ENCODE results near the gene KLHL36.

The KLHL36 gene

GRCh38 chr16:84609563-84610177 is 38.6 kb upstream of the KLHL36 start:
- TF ChIP-seq CTCF (IDR thresholded peaks at IDR 0.05; ENCODE audit: borderline replicate concordance, control extremely low read depth, extremely low read depth, insufficient read depth, missing control alignments): no peak
- in situ Hi-C loops (cut with MboI; ENCODE audit: low sequenced_read_pairs, unreplicated experiment): loop anchor here (25.0 kb wide), 1 partner anchor 322 kb away; the partner anchor contains the start of gene WFDC1
- DNase-seq (ENCODE audit: low spot score): no peak

- in situ Hi-C loops (cut with MboI; ENCODE audit: low sequenced_read_pairs, unreplicated experiment): loop anchor here (25.0 kb wide), 1 partner anchor 323 kb away; the partner anchor contains the start of gene WFDC1
Observed at GRCh38 chr16:84610376-84610775, 37.9 kb upstream of the KLHL36 start.

GRCh38 chr16:84611041-84611440 is 37.3 kb upstream of the KLHL36 start:
- in situ Hi-C loops (cut with MboI; ENCODE audit: low sequenced_read_pairs, unreplicated experiment): loop anchor here (25.0 kb wide), 1 partner anchor 324 kb away; the partner anchor contains the start of gene WFDC1
- no peak for TF ChIP-seq CTCF (IDR thresholded peaks at IDR 0.05; ENCODE audit: borderline replicate concordance, control extremely low read depth, extremely low read depth, insufficient read depth, missing control alignments)
- no peak for DNase-seq (ENCODE audit: low spot score)

More at GRCh38 chr16:84610376-84610775, 37.9 kb upstream of the KLHL36 start:
- no peak for TF ChIP-seq CTCF (IDR thresholded peaks at IDR 0.05; ENCODE audit: borderline replicate concordance, control extremely low read depth, extremely low read depth, insufficient read depth, missing control alignments)
- DNase-seq (ENCODE audit: low spot score): no peak

- in situ Hi-C loops (cut with MboI; ENCODE audit: low sequenced_read_pairs, unreplicated experiment): loop anchor here (25.0 kb wide), 1 partner anchor 325 kb away; the partner anchor contains the start of gene WFDC1
Observed at GRCh38 chr16:84612686-84613085, 35.6 kb upstream of the KLHL36 start.

GRCh38 chr16:84613408-84614072 is 34.8 kb upstream of the KLHL36 start:
- in situ Hi-C loops (cut with MboI; ENCODE audit: low sequenced_read_pairs, unreplicated experiment): loop anchor here (25.0 kb wide), 1 partner anchor 326 kb away; the partner anchor contains the start of gene WFDC1
- TF ChIP-seq CTCF (IDR thresholded peaks at IDR 0.05; ENCODE audit: borderline replicate concordance, control extremely low read depth, extremely low read depth, insufficient read depth, missing control alignments): no peak
- DNase-seq (ENCODE audit: low spot score): no peak

More at GRCh38 chr16:84612686-84613085, 35.6 kb upstream of the KLHL36 start:
- no peak for DNase-seq (ENCODE audit: low spot score)
- no peak for TF ChIP-seq CTCF (IDR thresholded peaks at IDR 0.05; ENCODE audit: borderline replicate concordance, control extremely low read depth, extremely low read depth, insufficient read depth, missing control alignments)

- in situ Hi-C loops (cut with MboI; ENCODE audit: low sequenced_read_pairs, unreplicated experiment): loop anchor here (25.0 kb wide), 1 partner anchor 327 kb away; the partner anchor contains the start of gene WFDC1
- no peak for TF ChIP-seq CTCF (IDR thresholded peaks at IDR 0.05; ENCODE audit: borderline replicate concordance, control extremely low read depth, extremely low read depth, insufficient read depth, missing control alignments)
- no peak for DNase-seq (ENCODE audit: low spot score)
Observed at GRCh38 chr16:84614073-84614459, 34.2 kb upstream of the KLHL36 start.
